Effector CD4-positive, alpha-beta T cell (primary cell): Measurements from ENCODE around the gene HK1.
A peak's percentile ranks its signal among the peaks of the same experiment; 100 is the strongest.
"Not testable (repeated sequence)": the region's sequence is repeated elsewhere in the genome, so short reads cannot be mapped to it uniquely, and the experiment has no call there.

Experiments used
- DNase-seq: peaks from one replicate; pipeline ENCODE4 v3.0.0-alpha.2; 2020
- total RNA-seq: gene quantifications from one replicate; lab custom pipeline; 2026; lab: John Stamatoyannopoulos, UW

HK1 gene
- 117 reads per million, percentile 85 among the genes with 10 or more reads in this experiment for total RNA-seq

DNA sequence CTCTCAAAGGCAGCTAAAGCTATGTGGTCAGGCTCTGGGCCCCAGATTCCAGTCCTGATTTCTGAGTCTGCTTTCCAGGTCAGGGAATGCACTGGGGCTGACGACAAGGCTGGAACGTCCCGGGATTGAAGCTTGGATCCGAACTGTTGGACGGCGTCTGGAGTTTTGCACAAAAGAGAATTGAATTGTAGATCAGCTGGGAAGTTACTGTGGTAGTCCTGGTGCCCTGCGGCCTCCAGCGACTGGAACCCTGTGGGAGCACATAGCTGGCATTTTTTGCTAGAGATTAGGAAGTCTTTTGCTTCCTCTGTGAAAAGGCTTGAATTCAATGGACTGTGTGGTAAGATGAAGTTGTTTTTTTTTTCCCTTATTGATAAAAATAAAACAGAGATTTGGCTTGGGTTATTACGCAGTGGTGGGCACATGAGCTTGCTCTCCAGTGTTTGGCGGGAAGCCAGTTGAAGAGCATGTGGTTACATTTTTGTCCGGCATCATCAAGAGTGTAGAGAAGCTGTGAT, at the start of gene HK1:
HK1 (plus strand) TSS at position 51 of the 518 bp plus-strand sequence.
- DNase-seq, result no peak

DNA sequence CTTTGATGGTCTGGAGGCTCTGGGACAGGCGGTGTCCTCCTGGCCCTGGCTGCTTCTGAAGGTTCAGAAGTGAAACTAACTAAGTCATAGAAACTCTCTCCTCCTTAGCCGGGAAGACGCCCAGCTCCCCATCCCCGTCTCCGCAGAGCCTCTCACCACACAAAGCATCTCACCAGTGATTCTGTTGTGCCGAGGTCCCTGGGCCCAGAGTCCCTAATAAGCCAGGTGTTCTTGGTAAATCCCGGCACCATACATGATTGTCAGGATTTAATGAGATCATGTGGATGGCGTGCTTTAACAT, 48.7 kb upstream of the HK1 start:
- DNase-seq, result no peak

DNA sequence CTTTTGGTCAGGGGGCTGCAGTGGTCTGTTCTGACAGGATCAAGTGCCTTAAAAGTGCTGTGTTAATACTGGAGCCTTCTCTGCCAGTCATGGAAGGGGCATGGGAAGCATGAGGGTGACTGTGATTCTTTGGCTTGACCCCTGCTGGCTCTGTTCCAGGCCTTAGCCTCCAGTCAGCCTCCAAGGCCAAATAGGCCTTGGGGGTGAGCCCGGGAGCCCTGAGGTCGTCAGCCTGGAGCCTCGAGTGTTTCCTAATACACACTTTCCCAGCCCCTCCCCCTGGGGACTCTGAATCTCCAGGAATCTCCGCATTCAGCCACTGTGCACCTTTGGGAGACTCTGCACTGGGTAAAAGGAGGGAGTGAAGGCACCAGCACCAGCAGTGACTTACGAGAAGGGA, 48.2 kb upstream of the HK1 start:
- DNase-seq, result no peak

DNA sequence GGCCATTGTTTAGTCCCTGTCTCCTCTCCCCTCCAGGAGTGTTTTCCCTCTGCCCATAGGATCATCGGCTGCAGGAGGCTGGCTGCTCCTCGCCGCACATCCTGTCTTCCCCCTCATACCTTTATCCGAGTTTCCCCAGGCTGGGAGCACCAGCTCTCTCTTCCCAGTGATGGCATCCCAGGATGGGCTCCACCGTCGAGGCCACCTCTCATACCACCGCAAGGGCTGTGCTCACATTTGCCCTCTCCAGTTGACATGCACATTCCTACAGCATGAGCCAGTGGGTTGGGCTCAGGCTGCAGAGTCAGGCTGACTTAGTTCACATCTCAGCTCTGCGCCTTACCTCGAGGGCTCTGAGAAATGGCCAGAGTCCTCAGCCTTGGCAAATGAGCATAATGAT, 46.0 kb upstream of the HK1 start:
- DNase-seq, result no peak

DNA sequence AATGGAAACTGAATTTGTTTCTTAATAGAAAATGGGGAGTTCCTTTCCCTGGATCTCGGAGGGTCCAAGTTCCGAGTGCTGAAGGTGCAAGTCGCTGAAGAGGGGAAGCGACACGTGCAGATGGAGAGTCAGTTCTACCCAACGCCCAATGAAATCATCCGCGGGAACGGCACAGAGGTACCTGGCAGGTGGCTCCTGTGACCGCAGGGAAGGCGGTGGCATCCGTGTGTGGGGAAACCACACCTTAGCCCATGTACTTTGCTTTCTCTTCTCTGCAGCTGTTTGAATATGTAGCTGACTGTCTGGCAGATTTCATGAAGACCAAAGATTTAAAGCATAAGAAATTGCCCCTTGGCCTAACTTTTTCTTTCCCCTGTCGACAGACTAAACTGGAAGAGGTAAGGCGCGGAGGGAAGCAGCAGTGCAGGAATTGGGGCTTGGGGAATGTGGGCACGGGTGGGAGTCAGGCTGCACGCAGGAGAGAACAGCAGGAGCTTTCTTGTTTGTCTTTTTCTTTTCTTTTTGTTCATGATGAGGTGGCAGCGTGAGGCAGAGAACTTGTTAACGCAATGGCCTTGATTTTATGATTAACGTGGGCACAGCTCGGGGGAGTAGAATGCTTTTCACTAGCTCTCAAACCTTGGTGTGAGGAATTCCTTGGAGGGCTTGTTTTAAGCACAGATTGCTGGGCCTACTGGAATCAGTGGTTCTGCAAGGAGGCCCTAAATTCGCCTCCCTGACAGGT, 45.4 kb upstream of the HK1 start:
- peak; percentile 15 for DNase-seq

DNA sequence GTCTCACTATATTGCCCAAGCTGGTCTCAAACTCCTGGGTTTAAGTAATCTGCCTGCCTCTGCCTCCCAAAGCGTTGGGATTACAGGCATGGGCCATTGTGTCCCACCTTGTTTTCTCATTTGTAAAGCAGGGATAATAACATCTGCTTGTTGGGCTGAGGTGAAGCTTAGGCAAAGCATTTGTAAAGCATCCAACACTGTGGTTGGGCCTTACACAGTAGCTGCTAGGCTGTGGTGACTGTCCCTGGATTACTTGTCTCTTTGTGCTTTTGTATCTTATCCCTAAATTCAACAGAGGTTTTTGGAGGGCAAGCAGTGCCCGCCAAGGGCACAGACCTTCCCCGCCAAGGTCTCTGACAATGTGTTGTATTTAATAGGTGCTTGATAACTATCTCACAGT, 43.8 kb upstream of the HK1 start:
- no peak for DNase-seq

DNA sequence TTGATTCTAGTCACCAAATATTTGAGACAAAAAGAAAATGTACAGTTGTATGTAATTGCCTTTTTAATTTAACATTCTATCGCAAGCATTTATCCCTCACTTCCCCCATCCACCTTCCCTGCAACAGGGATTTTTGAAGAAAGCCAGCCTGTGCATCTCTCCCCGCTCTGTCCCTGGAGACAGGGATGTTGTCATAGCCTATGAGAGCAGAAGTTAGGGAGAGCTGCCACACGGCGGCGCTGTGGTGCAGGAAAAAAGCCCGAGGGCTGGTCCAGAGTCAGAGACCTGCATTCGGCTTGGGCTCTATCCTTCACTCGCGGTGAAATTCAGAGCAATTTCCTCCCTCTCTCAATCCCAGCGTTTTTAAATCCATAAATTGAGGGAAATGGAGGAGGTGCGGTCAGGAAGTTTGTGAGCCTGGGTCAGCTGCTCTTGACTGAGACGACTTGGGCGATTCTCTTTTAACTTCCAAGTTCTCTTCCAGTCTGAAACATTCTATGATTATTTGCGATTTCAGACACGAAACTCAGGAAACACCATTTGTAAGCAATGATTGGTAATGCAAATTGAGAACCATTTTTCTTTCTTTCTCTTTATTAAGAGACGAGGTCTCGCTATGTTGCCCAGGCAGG, 40.7 kb upstream of the HK1 start:
- peak; percentile 82 for DNase-seq

DNA sequence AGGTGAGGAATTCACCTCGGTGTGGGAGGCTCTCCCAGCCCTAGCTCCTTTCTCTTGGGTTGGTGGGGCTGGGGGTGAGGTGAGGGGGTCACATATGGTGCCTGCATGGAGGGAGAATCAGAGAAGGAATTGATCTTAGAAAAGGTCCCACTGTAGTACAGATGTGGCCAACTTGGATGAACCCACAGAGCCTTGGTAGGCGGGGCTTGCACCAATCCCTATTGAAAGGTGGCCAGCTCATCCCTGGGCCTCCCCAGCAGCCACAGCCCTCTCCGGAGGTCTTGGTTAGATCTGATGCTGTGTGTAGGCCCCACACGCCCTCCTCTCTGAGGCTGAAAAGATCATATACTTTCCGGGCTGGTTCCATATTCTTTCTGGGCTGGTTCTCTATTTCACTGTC, 39.2 kb upstream of the HK1 start:
- DNase-seq, result no peak

DNA sequence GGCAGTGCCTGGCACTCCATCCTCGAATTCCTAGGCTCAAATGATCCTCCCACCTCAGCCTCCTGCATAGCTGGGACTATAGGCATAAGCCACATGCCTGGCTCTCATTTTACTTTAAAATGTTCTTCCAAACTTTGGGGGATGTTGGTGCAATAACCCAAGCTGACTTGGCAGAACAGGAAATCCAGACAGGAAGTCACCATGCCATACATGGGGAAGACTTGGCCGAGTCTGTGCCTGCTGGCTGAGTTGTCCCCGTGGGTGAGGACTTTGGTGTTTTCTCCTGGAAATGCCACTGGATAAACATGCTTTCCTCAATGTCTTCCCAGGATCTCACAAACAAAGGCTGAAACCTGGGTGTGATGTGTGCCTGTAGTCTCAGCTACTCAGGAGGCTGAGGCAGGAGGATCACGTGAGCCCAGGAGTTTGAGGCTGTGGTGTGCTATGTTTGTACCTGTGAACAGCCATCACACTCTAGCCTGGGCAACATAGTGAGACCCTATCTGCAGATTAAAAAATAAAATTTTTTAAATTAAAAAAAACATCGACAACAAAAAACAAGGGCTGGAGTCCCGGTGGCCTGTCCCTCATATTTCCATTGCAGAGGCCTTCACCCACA, 38.4 kb upstream of the HK1 start:
- no peak for DNase-seq

DNA sequence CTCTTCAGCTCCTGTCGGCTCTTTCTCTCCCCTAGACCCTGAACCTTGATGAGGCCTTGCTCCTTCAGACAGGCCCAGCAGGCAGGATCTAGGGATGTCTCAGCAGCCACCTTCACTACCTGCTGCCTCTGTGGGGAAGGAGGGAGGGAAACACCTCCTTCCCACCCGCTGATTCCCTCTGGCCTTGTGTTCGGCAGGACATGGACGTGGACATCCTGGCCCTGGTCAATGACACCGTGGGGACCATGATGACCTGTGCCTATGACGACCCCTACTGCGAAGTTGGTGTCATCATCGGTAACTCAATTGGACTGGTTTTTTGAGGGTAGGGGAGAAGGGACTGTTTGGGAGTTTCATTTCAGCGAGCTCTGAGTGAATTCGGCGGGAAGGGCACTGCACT, 37.8 kb upstream of the HK1 start:
- DNase-seq, result no peak

DNA sequence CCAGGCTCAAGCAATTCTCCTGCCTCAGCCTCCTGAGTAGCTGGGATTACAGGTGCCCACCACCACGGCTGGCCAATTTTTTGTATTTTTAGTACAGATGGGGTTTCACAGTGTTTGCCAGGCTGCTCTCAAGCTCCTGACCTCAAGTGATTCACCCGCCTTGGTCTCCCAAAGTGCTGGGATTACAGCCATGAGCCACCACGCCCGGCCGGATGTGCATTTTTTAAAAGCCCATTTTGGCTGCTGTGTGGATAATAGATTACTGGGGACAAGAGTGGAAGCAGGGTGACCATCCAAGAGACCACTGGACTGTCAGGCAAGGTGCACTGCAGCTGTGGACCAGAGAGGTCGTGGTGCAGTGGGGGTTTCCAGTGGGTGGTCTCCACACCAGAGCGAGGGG, 36.7 kb upstream of the HK1 start:
- no peak for DNase-seq

DNA sequence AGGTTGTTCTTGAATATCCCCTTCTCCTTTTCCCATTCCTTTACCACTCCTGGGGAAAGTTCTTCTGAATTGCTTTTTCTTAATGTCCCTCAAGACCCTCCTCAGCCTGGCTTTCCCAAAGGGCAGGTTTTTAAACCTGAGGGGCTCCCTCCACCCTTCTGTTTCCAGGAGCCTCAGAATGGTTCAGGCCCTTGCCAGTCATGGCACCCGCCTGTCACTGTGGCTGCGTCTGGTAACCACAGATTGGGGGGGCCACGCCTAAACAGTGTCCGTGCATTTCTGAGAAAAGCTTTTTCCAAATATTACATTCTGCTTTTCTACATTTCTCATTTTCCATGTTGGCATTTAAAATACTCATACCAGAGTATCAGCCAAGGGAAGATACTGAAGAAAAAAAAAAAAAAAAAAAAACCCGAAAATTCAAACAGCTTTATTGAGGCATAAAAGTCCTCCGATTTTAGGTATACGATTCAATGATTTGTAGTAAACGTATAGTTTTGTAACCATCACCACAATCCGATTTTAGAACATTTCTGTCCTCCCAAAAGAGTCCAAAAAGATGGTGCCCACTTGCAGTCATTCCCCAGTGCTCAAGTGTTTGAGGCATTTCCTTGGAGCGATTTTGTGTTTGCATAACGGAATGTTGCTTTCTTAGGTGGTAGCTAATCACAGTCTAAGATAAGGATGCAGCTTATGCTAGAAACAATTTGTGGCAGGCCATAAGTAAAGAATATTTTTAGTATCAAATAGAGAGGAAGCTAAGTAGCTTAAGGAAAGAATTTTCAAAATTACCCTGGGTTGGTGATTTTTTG, 36.0 kb upstream of the HK1 start:
- no peak for DNase-seq

DNA sequence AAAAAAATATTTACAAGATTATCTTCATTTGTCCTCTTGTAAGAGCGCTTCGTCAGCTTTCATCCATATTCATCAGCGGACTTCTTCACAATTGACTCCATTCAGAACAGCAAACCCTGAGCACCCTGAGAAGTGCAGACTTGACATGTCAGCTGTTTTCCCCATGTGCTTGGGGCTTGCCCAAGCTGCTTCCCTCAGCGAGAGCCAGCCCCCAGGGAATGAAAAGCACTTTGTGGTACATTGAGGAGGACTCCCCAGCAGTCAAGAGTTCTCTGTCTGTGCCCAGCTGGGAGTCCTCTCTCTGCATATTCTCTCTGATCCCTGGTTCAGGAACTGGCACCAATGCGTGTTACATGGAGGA, 35.5 kb upstream of the HK1 start:
- DNase-seq, result no peak

DNA sequence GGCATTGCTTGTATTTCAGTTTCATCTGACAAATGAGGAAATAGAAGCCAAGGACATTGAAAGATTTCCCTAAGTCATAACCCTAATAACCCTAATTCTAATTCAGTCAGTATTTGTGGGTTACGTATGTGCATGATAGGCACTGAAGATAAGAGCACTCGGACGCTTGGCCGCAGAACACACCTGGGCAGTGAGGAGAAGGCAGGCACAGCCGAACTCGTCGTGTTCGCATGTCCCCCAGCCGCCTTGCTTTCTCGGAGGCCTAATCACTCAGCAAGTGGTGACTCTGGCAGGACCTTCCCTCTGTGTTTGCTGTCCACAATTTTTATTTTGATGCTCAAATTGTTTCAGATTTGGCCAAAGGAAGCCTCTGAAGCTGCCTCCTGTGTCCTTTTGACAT, 34.5 kb upstream of the HK1 start:
- DNase-seq, result no peak

DNA sequence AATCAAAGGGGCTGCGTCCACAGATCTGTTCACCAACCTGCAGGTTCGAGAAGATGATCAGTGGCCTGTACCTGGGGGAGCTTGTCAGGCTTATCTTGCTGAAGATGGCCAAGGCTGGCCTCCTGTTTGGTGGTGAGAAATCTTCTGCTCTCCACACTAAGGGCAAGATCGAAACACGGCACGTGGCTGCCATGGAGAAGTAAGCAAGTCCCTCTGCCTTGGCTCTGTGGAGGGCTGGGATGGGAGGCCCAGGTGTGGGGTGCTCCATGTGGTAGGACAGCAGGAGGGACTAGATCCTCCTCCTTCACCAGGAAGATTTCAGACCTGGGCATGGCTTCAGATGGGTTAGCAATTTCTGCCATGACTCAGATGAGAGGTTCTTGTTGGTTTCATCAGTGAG, 32.3 kb upstream of the HK1 start:
- DNase-seq, result no peak

DNA sequence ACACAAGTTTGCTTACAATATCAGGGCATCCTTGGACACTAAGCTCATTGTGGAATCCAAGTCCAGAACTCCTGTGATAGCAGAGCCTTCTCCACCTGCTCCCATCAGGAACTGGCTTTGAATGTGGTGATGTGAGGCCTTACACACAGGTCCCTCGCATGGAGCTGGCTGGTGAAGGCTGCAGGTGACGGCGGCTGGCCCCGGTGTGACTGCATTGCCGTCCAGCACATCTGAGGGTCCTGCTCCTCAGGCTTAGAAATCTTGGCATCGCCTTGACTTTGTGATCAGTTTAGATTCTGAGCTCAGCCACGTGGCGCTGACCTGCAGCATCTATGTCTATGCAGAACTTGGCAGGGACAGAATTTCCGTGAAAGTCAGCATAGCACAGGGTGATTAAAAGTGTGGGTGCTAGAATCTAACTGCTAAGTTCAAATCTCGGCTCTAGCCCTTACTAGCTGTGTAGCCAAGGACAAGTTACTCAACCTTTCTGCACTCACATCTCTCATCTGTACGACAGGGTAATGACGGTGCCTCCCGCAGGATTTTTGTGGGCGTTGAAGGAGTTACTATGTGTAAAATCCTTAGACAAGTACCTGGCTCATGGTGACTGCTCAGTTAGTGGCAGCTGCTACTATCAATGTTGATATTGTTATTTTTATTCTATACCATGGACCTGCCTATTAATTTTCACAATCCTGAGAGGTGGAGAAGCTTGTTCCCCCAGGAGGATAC, 31.5 kb upstream of the HK1 start:
- no peak for DNase-seq

DNA sequence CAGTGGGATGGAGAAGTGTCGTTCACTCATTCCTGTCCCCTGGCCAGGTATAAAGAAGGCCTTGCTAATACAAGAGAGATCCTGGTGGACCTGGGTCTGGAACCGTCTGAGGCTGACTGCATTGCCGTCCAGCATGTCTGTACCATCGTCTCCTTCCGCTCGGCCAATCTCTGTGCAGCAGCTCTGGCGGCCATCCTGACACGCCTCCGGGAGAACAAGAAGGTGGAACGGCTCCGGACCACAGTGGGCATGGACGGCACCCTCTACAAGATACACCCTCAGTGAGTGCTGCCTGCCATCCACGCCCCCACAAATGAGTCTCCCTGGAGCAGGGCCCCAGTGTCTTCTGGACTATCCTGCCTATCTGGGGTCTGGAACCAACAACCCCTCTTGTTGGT, 31.0 kb upstream of the HK1 start:
- DNase-seq, result no peak

DNA sequence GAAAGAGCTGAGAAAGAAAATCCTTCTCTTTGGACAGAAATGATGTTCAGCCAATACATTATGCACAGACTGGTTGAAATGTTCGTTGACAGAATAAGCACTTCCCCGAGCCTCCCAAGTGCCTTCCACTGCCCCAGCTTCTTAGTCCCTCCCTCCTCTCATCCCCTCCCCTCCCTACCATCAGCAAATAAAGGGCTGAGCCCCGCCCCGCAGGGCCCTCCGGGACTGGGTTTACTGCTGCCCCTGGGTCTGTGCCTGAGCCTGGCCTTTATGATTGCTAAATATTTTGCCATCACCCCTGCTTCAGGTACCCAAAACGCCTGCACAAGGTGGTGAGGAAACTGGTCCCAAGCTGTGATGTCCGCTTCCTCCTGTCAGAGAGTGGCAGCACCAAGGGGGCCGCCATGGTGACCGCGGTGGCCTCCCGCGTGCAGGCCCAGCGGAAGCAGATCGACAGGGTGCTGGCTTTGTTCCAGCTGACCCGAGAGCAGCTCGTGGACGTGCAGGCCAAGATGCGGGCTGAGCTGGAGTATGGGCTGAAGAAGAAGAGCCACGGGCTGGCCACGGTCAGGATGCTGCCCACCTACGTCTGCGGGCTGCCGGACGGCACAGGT, 30.1 kb upstream of the HK1 start:
- DNase-seq, result no peak

DNA sequence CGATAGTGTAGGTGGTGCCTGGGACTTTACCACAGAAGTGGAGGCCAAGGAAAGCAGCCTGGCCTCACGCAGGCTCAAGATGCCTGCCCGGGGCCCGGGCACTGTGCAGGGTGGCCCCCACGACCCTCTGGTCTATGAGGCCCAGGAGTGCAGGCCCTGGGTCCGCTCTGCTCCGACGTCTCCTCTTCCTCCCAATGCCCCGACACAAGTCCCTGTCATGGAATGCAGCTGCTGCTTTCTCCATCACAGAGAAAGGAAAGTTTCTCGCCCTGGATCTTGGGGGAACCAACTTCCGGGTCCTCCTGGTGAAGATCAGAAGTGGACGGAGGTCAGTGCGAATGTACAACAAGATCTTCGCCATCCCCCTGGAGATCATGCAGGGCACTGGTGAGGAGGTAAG, 28.3 kb upstream of the HK1 start:
- DNase-seq, result no peak

DNA sequence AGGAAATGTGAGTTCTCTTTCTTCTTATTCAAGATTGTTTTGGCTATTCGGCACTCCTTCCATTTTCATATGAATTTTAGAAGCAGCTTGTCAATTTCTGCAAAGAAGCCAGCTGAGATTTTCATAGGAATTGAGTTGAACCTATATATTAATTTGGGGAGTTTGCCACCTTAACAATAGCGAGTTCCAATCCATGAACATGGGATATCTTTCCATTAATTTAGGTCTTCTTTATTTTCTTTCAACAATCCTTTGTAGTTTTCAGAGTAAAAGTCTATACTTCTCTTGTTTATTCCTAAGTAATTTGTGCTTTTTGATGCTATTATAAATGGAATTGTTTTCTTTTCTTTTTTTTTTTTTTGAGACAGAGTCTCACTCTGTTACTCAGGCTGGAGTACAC, 26.9 kb upstream of the HK1 start:
- not testable (repeated sequence) for DNase-seq

DNA sequence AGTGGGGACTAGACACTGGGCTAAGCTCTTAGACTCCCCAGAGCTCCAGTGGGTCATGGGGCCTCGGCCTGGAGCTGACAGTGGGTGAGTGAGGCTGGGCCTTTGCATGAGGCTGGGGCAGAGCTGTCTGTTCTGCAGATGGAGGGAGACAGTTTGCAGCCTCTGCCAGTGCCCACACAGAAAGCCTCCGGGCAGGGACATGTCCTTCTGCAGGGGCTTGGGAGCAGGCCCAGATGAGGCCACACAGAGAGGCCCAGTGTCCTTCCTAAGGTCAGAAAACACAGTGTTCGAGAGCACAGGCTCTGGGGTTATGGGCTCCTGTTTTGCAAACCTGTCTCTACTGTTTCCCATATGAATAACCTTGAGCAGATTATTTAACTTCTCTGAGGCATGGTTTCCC, 25.1 kb upstream of the HK1 start:
- no peak for DNase-seq

DNA sequence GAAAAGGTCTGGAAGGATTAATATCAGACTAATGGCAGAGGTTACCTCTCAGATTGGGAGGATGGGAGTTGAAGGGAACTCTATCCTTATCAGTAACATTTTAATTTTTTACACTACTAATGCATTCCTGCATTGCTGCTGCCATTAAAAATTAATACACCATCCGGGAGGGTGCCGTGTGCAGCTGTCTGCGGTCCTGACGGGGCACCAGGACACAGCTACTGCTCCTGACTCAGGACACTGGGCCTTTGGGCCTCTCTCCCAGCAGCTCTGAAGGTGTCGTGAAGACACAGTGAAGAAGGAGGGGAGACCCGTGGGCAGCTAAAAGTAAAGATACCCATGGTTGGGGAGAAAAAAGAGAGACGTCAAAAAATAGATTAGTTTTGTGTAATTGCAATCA, 23.4 kb upstream of the HK1 start:
- DNase-seq, result no peak
